HG02759 (cell line): Measurements from ENCODE around the gene FKBP5.

Source experiments
- ATAC-seq: cut with Tn5 transposase; IDR thresholded peaks from one replicate; pipeline ENCODE4 v1.9.1; 2021; ENCODE audit warnings: mild to moderate bottlenecking, moderate library complexity; ENCODE audit not compliant: unreplicated experiment

The FKBP5 gene

GRCh38 chr6:35665573-35665972 lies 23.1 kb downstream of the FKBP5 start:
- no peak for ATAC-seq

- ATAC-seq: no peak
These were observed 23.8 kb downstream of the FKBP5 start for GRCh38 chr6:35664945-35665344.

- ATAC-seq: no peak
These were observed 25.1 kb downstream of the FKBP5 start for GRCh38 chr6:35663447-35664235.

- no peak for ATAC-seq
These were observed 25.7 kb downstream of the FKBP5 start for GRCh38 chr6:35662999-35663398.

- ATAC-seq: no peak
These were observed 33.8 kb downstream of the FKBP5 start for GRCh38 chr6:35654883-35655282.

GRCh38 chr6:35651244-35651643 lies 37.5 kb downstream of the FKBP5 start:
- ATAC-seq: no peak

- no peak for ATAC-seq
These were observed 38.7 kb downstream of the FKBP5 start for GRCh38 chr6:35650015-35650414.

GRCh38 chr6:35648203-35648602 lies 40.5 kb downstream of the FKBP5 start:
- no peak for ATAC-seq

- no peak for ATAC-seq
These were observed 41.3 kb downstream of the FKBP5 start for GRCh38 chr6:35647400-35647799.

- ATAC-seq: no peak
These were observed 45.6 kb downstream of the FKBP5 start for GRCh38 chr6:35643162-35643535.

GRCh38 chr6:35642471-35643161 lies 46.1 kb downstream of the FKBP5 start:
- ATAC-seq: no peak

- ATAC-seq: no peak
These were observed 48.6 kb downstream of the FKBP5 start for GRCh38 chr6:35640017-35640664.

GRCh38 chr6:35638679-35639078 lies 50.0 kb downstream of the FKBP5 start:
- no peak for ATAC-seq

GRCh38 chr6:35637911-35638310 lies 50.8 kb downstream of the FKBP5 start:
- ATAC-seq: no peak

GRCh38 chr6:35635601-35636597 lies 52.8 kb downstream of the FKBP5 start:
- no peak for ATAC-seq

GRCh38 chr6:35634316-35634715 lies 54.4 kb downstream of the FKBP5 start:
- no peak for ATAC-seq

GRCh38 chr6:35633579-35634089 lies 55.1 kb downstream of the FKBP5 start:
- no peak for ATAC-seq

GRCh38 chr6:35629876-35630378 lies 58.8 kb downstream of the FKBP5 start:
- no peak for ATAC-seq

- no peak for ATAC-seq
These were observed 62.3 kb downstream of the FKBP5 start for GRCh38 chr6:35626401-35626800.

GRCh38 chr6:35624341-35625070 lies 64.2 kb downstream of the FKBP5 start:
- ATAC-seq: no peak
